Upper lobe of left lung (tissue), 6 donors: ENCODE results near the gene TNS3. TPM values are rescaled to one million over a fixed set of nuclear protein-coding genes. Genes with fewer than 3 reads are reported as not detected.
A peak's percentile ranks its signal among the peaks of the same experiment; 100 is the strongest.

Source experiments
- ATAC-seq, 2 donors: fragments of 200-7000 bp; cut with Tn5 transposase; one replicate each; pipeline ENCODE4 v1.9.1; 2022; ENCODE audit warnings: mild to moderate bottlenecking in 2 of 2, moderate library complexity in 2 of 2; ENCODE audit not compliant: low FRiP score in 2 of 2
- DNase-seq, 2 donors: peaks; one replicate each; pipeline ENCODE4 v3.0.0-alpha.2; 2019 to 2020
- H3K27ac ChIP-seq, 4 donors: fragments of 200-600 bp; sonication (generic); one replicate each; pipeline ENCODE4 v1.5.1; 2016 to 2019
- H3K27me3 ChIP-seq, 4 donors: fragments of 200-600 bp; sonication (generic); one replicate each; pipeline ENCODE4 v1.5.1; 2017 to 2019
- H3K36me3 ChIP-seq, 4 donors: fragments of 200-600 bp; sonication (generic); one replicate each; pipeline ENCODE4 v1.5.1; 2016 to 2019
- H3K4me1 ChIP-seq, 4 donors: fragments of 200-600 bp; sonication (generic); one replicate each; pipeline ENCODE4 v1.5.1; 2018 to 2019
- H3K4me3 ChIP-seq, 4 donors: fragments of 200-600 bp; sonication (generic); one replicate each; pipeline ENCODE4 v1.5.1; 2017 to 2019; ENCODE audit warnings: mild to moderate bottlenecking in 2 of 4, moderate library complexity in 1 of 4
- H3K9me3 ChIP-seq, 4 donors: fragments of 200-600 bp; sonication (generic); one replicate each; pipeline ENCODE4 v1.5.1; 2018 to 2019
- EP300 ChIP-seq, 4 donors: sonication (generic); formaldehyde crosslinking; IDR thresholded peaks; one replicate each; pipeline ENCODE4 v1.5.1; 2017; ENCODE audit warnings: antibody characterized with exemption in 4 of 4, control low read depth in 2 of 4
- POLR2A ChIP-seq, 4 donors: fragments of 450-650 bp; IDR thresholded peaks; one replicate each; pipeline ENCODE4 v1.5.1; 2016 to 2017; ENCODE audit warnings: antibody characterized with exemption in 4 of 4, mild to moderate bottlenecking in 2 of 4
- POLR2AphosphoS5 ChIP-seq, 2 donors: sonication (generic); formaldehyde crosslinking; IDR thresholded peaks; one replicate each; pipeline ENCODE4 v1.5.1; 2017; ENCODE audit warnings: antibody characterized with exemption in 2 of 2
- WGBS, 2 donors: methylation state at CpG; one replicate each; pipeline ENCODE4 v1.1.5; 2017 to 2018; 5-methylcytosine and 5-hydroxymethylcytosine counted together
- total RNA-seq, 6 donors: library from RNA; depleted of rRNA in 4 of 6; stranded (reverse); fragments of >200 nt in 4 of 6; gene quantifications; one replicate each; pipeline versions ENCODE4 v1.1.0 to v1.2.1, GENCODE V29; 2016 to 2021
- TF ChIP-seq, protein P1 (sequence below), 6 experiments: fragments of 450-650 bp in 4 of 6; fragments of 200-600 bp in 2 of 6; sonication (generic) in 2 of 6; IDR thresholded peaks; one replicate each; pipeline ENCODE4 v1.5.1; 2016 to 2019; ENCODE audit warnings: antibody characterized with exemption in 6 of 6
- donor health status: DM: no; HTN: no; CAD: no; lungs with moderate emphysema.
- donor health status: DM: no; HTN: yes; CAD: no; lungs with severe emphysema.

The TNS3 gene
- total RNA-seq, 6 donors from 2014 or later: 90.6 to 266 (median 143) TPM

DNA sequence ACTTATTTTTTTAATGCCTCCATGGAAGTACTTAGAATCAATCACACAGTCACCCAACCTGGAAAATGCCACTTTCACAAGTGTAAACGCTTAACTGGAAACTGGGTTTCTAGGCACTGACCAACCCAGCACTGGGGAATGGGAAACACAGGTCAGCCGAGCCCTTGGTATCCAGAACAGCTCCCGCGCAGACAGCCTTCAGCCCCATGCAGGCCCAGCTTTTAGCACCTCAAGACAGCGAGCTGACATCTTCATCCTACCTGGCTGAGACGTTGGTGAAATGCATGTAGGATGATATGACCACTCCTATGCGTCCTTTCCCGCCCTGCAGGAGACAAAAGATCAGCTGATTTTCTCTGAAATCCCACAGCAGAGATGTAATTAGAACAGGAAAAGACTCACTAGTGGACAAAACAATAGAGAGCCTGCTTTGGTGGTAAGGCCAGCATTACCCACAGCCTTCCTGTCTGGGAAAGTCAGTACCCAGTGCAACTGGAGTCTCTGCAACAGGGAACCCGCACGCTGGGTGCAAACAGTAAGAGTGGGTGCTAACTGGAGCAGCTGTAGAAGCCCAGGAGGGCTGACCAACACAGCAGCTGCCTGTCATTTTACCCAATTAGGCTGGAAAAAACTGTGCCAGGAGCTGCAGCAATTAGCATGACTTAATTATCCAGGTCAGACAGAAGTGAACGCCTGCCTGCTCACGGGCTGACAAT lies 153.7 kb downstream of the TNS3 start:
- Histone ChIP-seq H3K27ac (peak overlapping the region in 1 of 4 donors; percentile 30), H3K4me3 (no peak overlapping the region), H3K9me3 (no peaks in the 10 kb centered on the region), H3K27me3 (no peaks in the 10 kb centered on the region), H3K4me1 (peaks cover 0 to 13% (median 6%) of the 10 kb centered on the region in 4 donors), H3K36me3 (peaks cover 0 to 34% (median 9%) of the 10 kb centered on the region in 4 donors)
- 76 to 78% methylated on average over 11 to 12 of the region's 12 CpGs for WGBS, 2 donors
- TF ChIP-seq POLR2A (IDR thresholded peaks at IDR 0.05) (no peak), POLR2AphosphoS5 (IDR thresholded peaks at IDR 0.05) (no peak), EP300 (IDR thresholded peaks at IDR 0.05) (no peak)
- TF ChIP-seq, protein P1, sequence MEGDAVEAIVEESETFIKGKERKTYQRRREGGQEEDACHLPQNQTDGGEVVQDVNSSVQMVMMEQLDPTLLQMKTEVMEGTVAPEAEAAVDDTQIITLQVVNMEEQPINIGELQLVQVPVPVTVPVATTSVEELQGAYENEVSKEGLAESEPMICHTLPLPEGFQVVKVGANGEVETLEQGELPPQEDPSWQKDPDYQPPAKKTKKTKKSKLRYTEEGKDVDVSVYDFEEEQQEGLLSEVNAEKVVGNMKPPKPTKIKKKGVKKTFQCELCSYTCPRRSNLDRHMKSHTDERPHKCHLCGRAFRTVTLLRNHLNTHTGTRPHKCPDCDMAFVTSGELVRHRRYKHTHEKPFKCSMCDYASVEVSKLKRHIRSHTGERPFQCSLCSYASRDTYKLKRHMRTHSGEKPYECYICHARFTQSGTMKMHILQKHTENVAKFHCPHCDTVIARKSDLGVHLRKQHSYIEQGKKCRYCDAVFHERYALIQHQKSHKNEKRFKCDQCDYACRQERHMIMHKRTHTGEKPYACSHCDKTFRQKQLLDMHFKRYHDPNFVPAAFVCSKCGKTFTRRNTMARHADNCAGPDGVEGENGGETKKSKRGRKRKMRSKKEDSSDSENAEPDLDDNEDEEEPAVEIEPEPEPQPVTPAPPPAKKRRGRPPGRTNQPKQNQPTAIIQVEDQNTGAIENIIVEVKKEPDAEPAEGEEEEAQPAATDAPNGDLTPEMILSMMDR (IDR thresholded peaks at IDR 0.05): no peak
- DNase-seq (no peak), ATAC-seq (no peak)

DNA sequence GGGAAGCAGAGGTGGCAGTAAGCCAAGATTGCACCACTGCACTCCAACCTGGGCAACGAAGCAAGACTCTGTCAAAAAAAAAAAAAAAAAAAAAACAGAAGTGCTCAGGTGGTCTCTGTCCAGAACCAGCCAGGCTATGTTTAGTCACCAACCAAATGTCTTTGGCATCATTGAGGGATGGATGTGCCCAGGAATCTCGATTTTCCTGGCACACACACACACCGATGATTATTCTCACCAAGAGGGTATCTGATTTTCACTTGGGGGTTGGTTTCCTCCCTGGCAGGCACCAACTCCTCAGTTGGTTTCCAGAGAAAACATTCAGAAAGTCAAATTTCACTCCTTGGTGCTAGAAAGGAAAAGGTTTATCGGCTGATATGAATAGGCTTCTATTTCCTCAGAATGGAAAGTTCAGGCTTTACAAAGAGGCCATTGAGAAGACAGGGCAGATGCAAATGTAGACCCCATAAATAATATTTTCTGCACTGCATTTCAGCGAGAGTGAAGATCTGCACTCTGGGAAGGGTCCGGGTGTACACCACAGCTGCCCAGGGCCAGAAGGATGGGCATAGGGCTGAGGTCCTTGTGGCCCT lies 154.8 kb downstream of the TNS3 start:
- whole genome bisulfite sequencing, 2 donors: 62 to 77% methylated on average over 6 of the region's 6 CpGs

DNA sequence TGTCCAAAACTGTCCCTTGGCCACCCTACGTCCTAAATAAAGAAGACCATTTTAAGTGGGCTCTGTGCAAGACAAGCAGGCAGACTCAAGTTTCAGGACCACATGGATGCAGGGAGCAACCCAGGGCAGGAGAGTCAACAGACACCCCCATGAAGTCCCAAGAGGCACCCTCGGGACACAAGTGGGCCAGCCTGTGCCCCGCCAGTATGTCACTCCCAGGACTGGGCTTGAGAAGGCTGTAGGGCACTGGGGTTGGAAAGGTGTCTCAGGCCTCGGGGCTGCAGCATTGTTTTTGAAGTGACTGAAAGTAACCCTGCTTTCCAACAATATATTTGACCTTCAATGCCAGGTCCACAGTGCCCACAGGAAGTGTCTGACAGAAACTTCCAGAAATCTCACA lies 157.4 kb downstream of the TNS3 start:
- TF ChIP-seq POLR2AphosphoS5 (IDR thresholded peaks at IDR 0.05) (no peak), POLR2A (IDR thresholded peaks at IDR 0.05) (no peak), EP300 (IDR thresholded peaks at IDR 0.05) (no peak)
- TF ChIP-seq, protein P1 (IDR thresholded peaks at IDR 0.05): no peak
- 79 to 82% methylated on average over 4 of the region's 4 CpGs for WGBS, 2 donors
- Histone ChIP-seq H3K36me3 (peaks cover 0 to 36% (median 11%) of the 10 kb centered on the region in 4 donors), H3K4me3 (no peak overlapping the region), H3K27ac (no peak overlapping the region), H3K4me1 (peaks cover 0 to 13% (median 8%) of the 10 kb centered on the region in 4 donors), H3K27me3 (no peaks in the 10 kb centered on the region), H3K9me3 (no peaks in the 10 kb centered on the region)
- ATAC-seq: no peak
- DNase-seq: no peak

More for the DNA sequence above, 154.8 kb downstream of the TNS3 start:
- Histone ChIP-seq H3K9me3 (no peaks in the 10 kb centered on the region), H3K27me3 (no peaks in the 10 kb centered on the region), H3K4me3 (no peak overlapping the region), H3K36me3 (peaks cover 0 to 36% (median 10%) of the 10 kb centered on the region in 4 donors), H3K27ac (no peak overlapping the region), H3K4me1 (peaks cover 0 to 13% (median 6%) of the 10 kb centered on the region in 4 donors)
- no peak for DNase-seq
- ATAC-seq: no peak
- TF ChIP-seq POLR2A (IDR thresholded peaks at IDR 0.05) (no peak), POLR2AphosphoS5 (IDR thresholded peaks at IDR 0.05) (no peak), EP300 (IDR thresholded peaks at IDR 0.05) (no peak)
- TF ChIP-seq, protein P1 (IDR thresholded peaks at IDR 0.05): no peak

DNA sequence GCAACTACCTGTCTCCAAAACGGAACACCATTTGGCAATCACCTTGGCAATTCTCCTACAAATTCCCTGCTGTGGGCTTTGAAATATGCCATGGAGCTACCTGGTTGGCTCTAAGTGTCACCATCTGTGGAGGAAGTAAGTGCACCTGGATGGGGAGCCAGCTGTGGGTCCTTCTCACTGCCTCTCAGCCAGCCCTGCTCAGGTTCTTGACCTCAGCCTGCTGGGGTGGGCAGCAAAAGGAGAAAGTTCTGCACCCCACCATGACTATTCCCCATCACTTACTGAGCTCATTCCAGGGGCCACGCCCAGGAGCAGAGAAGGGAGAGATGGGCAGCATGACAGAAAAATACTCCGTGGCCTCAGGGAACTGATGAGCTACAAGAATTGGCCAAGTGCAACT lies 158.7 kb downstream of the TNS3 start:
- ATAC-seq (no peak), DNase-seq (peak in 1 of 2 donors; percentile 12)
- Histone ChIP-seq H3K36me3 (peaks cover 0 to 36% (median 14%) of the 10 kb centered on the region in 4 donors), H3K27ac (no peak overlapping the region), H3K4me3 (no peak overlapping the region), H3K9me3 (no peaks in the 10 kb centered on the region), H3K27me3 (no peaks in the 10 kb centered on the region), H3K4me1 (peaks cover 0 to 6% (median 4%) of the 10 kb centered on the region in 4 donors)
- WGBS, 2 donors: 71 to 78% methylated on average over 3 of the region's 3 CpGs
- TF ChIP-seq POLR2A (IDR thresholded peaks at IDR 0.05) (no peak), EP300 (IDR thresholded peaks at IDR 0.05) (no peak), POLR2AphosphoS5 (IDR thresholded peaks at IDR 0.05) (no peak)
- TF ChIP-seq, protein P1 (IDR thresholded peaks at IDR 0.05): no peak
